ENCODE results near the gene NEU2.

- TF ChIP-seq CTCF (IDR thresholded peaks at IDR 0.05): no peak
- no peak for TF ChIP-seq POLR2A (IDR thresholded peaks at IDR 0.05; ENCODE audit: low read length)
- no peak for TF ChIP-seq KDM1A (IDR thresholded peaks at IDR 0.05; ENCODE audit: low read depth)
- no peak for TF ChIP-seq HOXA7 (CRISPR knock-in tag; IDR thresholded peaks at IDR 0.05)
- no peak for TF ChIP-seq CHD2 (IDR thresholded peaks at IDR 0.05; ENCODE audit: low read length, partially characterized antibody)
- no peak for TF ChIP-seq CEBPB (IDR thresholded peaks at IDR 0.05)
- TF ChIP-seq, protein P1, sequence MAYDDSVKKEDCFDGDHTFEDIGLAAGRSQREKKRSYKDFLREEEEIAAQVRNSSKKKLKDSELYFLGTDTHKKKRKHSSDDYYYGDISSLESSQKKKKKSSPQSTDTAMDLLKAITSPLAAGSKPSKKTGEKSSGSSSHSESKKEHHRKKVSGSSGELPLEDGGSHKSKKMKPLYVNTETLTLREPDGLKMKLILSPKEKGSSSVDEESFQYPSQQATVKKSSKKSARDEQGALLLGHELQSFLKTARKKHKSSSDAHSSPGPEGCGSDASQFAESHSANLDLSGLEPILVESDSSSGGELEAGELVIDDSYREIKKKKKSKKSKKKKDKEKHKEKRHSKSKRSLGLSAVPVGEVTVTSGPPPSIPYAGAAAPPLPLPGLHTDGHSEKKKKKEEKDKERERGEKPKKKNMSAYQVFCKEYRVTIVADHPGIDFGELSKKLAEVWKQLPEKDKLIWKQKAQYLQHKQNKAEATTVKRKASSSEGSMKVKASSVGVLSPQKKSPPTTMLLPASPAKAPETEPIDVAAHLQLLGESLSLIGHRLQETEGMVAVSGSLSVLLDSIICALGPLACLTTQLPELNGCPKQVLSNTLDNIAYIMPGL (CRISPR knock-in tag; IDR thresholded peaks at IDR 0.05; ENCODE audit: borderline replicate concordance): no peak
- TF ChIP-seq, protein P2, sequence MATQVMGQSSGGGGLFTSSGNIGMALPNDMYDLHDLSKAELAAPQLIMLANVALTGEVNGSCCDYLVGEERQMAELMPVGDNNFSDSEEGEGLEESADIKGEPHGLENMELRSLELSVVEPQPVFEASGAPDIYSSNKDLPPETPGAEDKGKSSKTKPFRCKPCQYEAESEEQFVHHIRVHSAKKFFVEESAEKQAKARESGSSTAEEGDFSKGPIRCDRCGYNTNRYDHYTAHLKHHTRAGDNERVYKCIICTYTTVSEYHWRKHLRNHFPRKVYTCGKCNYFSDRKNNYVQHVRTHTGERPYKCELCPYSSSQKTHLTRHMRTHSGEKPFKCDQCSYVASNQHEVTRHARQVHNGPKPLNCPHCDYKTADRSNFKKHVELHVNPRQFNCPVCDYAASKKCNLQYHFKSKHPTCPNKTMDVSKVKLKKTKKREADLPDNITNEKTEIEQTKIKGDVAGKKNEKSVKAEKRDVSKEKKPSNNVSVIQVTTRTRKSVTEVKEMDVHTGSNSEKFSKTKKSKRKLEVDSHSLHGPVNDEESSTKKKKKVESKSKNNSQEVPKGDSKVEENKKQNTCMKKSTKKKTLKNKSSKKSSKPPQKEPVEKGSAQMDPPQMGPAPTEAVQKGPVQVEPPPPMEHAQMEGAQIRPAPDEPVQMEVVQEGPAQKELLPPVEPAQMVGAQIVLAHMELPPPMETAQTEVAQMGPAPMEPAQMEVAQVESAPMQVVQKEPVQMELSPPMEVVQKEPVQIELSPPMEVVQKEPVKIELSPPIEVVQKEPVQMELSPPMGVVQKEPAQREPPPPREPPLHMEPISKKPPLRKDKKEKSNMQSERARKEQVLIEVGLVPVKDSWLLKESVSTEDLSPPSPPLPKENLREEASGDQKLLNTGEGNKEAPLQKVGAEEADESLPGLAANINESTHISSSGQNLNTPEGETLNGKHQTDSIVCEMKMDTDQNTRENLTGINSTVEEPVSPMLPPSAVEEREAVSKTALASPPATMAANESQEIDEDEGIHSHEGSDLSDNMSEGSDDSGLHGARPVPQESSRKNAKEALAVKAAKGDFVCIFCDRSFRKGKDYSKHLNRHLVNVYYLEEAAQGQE (IDR thresholded peaks at IDR 0.05): no peak
- TF ChIP-seq JUN (IDR thresholded peaks at IDR 0.05): no peak
Observed at GRCh38 chr2:233000886-233001750, 31.4 kb upstream of the NEU2 start.

All from A549 (cell line).